GM10248 (cell line): Measurements from ENCODE around the gene PPY.

Experiments used
- CTCF ChIA-PET: fragments of 300-600 bp; sonication (Branson Sonifier 250); formaldehyde crosslinking; extraction: SDS; loops from one replicate; lab custom pipeline; 2021; ENCODE audit warnings: antibody characterized with exemption; lab: Yijun Ruan, JAX
- POLR2A ChIA-PET: fragments of 350-650 bp; sonication (Branson Sonifier 250); formaldehyde crosslinking; extraction: SDS; loops from one replicate; lab custom pipeline; 2020; ENCODE audit warnings: antibody characterized with exemption; lab: Yijun Ruan, JAX
- DNase-seq: peaks from one replicate; pipeline ENCODE4 v3.0.0; 2012; ENCODE audit errors: extremely low spot score
- CTCF ChIP-seq: IDR thresholded peaks from 2 replicates; pipeline ENCODE4 v1.5.1; 2012; ENCODE audit warnings: mild to moderate bottlenecking, low read depth; ENCODE audit errors: extremely low read depth, missing control alignments, control extremely low read depth

Gene PPY

GRCh38 chr17:43906951-43907424, 35.3 kb downstream of the PPY start:
- no peak for DNase-seq
- no peak for TF ChIP-seq CTCF
- CTCF ChIA-PET = interaction anchor here (1.0 to 6.5 kb wide), 3 partner anchors 18 to 37 kb away, joined by 3 to 41 read pairs (median 4); no protein-coding TSS in a partner anchor
- POLR2A ChIA-PET = no interaction called here

DNA sequence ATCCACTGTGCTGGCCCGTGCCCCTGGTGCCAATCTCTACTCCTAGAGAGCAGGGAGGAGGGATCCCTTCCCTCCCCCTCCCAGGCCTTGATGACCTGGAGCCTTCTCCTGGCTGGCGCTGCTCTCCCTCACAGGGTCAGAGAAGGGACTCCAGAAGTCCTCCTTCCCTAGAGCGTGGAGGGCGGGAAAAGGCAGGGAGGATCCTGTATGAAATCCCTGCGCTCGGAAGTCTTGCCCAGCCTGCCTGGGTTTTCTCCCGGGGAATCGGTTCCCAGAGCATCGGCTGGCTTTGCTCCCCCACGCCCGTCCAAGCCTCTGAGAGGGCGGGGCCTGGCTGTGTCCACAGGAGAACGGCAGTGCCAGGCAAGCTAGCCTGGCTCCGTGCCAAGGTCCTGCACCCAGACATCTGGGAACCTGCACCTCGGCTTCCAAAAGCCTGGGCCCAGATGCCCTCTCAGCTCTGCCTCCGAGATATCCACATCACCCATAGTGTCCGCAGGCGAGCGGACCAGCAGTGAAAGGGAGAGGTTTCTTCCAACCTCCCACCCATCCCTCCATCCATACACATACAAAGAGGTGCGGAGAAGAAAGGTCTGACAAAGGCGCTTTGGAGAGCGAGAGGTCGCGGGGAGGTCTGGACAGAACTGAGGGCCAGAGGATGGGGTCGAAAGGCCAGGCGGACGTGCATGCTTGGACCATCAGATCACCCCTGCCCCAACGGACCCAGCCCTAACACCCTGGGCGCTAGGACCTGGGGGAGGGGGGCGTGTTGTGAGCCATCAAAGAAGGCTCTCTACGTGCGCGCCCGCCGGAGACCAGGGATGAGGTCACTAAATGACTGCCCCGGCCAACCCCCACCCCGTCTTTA, 36.1 kb downstream of the PPY start:
- no peak for DNase-seq
- POLR2A ChIA-PET = no interaction called here
- TF ChIP-seq CTCF = no peak
- CTCF ChIA-PET = interaction anchor here (1.0 to 6.5 kb wide), 3 partner anchors 17 to 38 kb away, joined by 3 to 41 read pairs (median 4); no protein-coding TSS in a partner anchor

- DNase-seq = no peak
- ChIA-PET CTCF (interaction anchor here (1.0 to 6.5 kb wide), 3 partner anchors 26 to 39 kb away, joined by 4 to 41 read pairs (median 4); no protein-coding TSS in a partner anchor), POLR2A (no interaction called here)
- no peak for TF ChIP-seq CTCF
These were observed 36.8 kb downstream of the PPY start for GRCh38 chr17:43905400-43905984.

GRCh38 chr17:43901861-43902589, 40.3 kb downstream of the PPY start:
- CTCF ChIA-PET = interaction anchor here (1.7 to 5.4 kb wide), 4 partner anchors 8 to 42 kb away, joined by 5 to 34 read pairs (median 10); no protein-coding TSS in a partner anchor

DNA sequence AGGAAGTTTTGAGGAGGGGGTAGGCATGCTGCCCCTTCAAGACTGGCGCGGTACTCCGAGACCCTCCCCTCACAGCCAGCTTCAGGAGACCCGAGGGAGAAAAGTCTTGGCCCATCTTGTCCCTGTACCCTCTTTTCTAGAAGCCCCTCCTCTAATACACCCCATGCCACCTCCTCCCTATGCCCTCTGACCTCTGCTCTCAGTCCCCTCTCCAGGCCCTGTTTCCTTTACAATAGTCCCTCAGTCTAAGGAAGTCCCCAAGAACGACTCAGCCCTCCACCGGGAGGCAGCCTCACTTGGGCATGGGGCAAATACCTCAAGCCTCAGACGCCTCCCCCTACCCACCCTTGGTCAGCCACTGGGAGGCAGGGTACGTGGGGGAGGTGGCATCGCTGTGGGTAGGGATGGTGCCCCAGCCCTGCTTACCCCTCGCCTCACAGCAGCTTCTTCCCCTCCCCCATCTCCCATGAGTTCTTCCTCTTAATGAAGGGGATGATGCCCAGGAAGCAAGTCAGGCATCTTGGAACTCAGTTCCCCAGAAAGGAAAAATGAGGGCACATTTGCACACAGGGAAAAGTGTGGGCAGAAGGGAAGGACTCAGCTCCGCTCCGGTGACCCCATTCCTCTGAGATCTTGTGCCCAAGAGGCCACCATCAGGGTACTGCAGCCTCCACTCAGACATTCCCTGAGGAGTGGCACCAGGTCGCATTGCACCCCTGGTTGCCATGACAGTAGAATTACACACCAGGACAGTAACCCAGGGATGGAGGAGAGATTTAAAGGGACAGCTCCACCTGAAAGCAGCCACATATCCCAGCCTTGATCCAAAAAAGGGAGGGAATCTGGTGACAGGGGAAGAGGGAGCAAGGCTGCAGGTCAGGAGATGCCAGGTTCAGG, 41.2 kb downstream of the PPY start:
- DNase-seq = no peak

More at GRCh38 chr17:43901861-43902589, 40.3 kb downstream of the PPY start:
- no peak for DNase-seq
- TF ChIP-seq CTCF = no peak
- POLR2A ChIA-PET = no interaction called here

More for the DNA sequence above, 41.2 kb downstream of the PPY start:
- ChIA-PET POLR2A (interaction anchor here (0.6 kb wide), 1 partner anchor 91 kb away, joined by 4 read pairs; no protein-coding TSS in a partner anchor), CTCF (interaction anchor here (1.7 to 5.4 kb wide), 4 partner anchors 9 to 43 kb away, joined by 5 to 34 read pairs (median 10); no protein-coding TSS in a partner anchor)
- no peak for TF ChIP-seq CTCF
